BE2C (cell line): ENCODE results near the gene NFKBIA.

Source experiments
- DNase-seq: peaks from one replicate; pipeline ENCODE4 v3.0.0-alpha.2; 2020
- H3K27me3 ChIP-seq: fragments of 250-450 bp; sonication (Bioruptor Pico); 2 replicates; pipeline ENCODE4 v1.5.1; 2020; ENCODE audit warnings: mild to moderate bottlenecking
- H3K36me3 ChIP-seq: fragments of 250-450 bp; sonication (Bioruptor Pico); 2 replicates; pipeline ENCODE4 v1.5.1; 2020; ENCODE audit warnings: mild to moderate bottlenecking
- H3K4me1 ChIP-seq: fragments of 250-450 bp; sonication (Bioruptor Pico); 2 replicates; pipeline ENCODE4 v1.5.1; 2020
- H3K4me3 ChIP-seq: 2 replicates; pipeline ENCODE4 v1.5.1; 2011; ENCODE audit warnings: low read depth, low read length
- H3K9me3 ChIP-seq: fragments of 250-450 bp; sonication (Bioruptor Pico); 2 replicates; pipeline ENCODE4 v1.5.1; 2020
- TF ChIP-seq, protein P1 (sequence below): IDR thresholded peaks from 2 replicates; pipeline ENCODE4 v1.5.1; 2012; ENCODE audit warnings: mild to moderate bottlenecking, low read depth, low read length

Gene NFKBIA

DNA sequence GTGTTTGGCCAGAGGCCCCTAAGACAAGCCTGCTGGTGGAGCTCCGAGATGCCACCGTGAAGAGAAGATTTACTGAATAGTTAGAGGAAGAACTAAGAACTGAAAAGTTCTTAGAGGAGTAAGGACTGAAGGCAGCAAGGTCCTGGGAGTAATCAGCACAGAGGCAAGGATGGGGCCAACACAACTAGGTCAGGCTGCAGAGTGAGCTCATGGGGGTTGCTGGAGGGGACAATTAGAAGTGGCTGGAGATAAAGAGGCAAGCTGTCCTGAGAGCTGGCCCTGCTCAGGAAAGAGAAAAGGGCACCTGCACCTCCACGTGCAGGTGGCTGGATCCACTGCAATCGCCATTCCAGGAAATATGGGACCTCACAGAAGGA, 52.7 kb downstream of the NFKBIA start:
- no peak for DNase-seq
- Histone ChIP-seq H3K4me1 (peaks cover 6% of the 10 kb centered on the region; the same call in 1 of the 2 replicates), H3K9me3 (no peaks in the 10 kb centered on the region), H3K36me3 (no peaks in the 10 kb centered on the region), H3K4me3 (no peak overlapping the region), H3K27me3 (no peaks in the 10 kb centered on the region)
- TF ChIP-seq, protein P1, sequence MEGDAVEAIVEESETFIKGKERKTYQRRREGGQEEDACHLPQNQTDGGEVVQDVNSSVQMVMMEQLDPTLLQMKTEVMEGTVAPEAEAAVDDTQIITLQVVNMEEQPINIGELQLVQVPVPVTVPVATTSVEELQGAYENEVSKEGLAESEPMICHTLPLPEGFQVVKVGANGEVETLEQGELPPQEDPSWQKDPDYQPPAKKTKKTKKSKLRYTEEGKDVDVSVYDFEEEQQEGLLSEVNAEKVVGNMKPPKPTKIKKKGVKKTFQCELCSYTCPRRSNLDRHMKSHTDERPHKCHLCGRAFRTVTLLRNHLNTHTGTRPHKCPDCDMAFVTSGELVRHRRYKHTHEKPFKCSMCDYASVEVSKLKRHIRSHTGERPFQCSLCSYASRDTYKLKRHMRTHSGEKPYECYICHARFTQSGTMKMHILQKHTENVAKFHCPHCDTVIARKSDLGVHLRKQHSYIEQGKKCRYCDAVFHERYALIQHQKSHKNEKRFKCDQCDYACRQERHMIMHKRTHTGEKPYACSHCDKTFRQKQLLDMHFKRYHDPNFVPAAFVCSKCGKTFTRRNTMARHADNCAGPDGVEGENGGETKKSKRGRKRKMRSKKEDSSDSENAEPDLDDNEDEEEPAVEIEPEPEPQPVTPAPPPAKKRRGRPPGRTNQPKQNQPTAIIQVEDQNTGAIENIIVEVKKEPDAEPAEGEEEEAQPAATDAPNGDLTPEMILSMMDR, result no peak
